CD4-positive, alpha-beta T cell treated with Interleukin-15 for 1 hour (primary cell): ENCODE measurements around the gene ZMYND11.

Source experiments
- DNase-seq: peaks from one replicate; pipeline ENCODE4 v3.0.0-alpha.2; 2020

ZMYND11 gene

GRCh38 chr10:135132-135600, at the start of gene ZMYND11:
Gene ZMYND11 (plus strand): TSS chr10:135455. CDS start chr10:180013, 44,558 bp downstream.
- DNase-seq, result peak; percentile 72

- DNase-seq, result no peak
Observed at GRCh38 chr10:86031-86430, 49.2 kb upstream of the ZMYND11 start.

GRCh38 chr10:87177-88080, 47.8 kb upstream of the ZMYND11 start:
- no peak for DNase-seq

- no peak for DNase-seq
Observed at GRCh38 chr10:88253-88652, 47.0 kb upstream of the ZMYND11 start.

GRCh38 chr10:89248-89647, 46.0 kb upstream of the ZMYND11 start:
- DNase-seq, result no peak

GRCh38 chr10:90161-90560, 45.1 kb upstream of the ZMYND11 start:
- DNase-seq, result no peak

GRCh38 chr10:91313-91712, 43.9 kb upstream of the ZMYND11 start:
- DNase-seq, result no peak

- DNase-seq, result no peak
Observed at GRCh38 chr10:92153-92552, 43.1 kb upstream of the ZMYND11 start.

- DNase-seq, result no peak
Observed at GRCh38 chr10:92846-93245, 42.4 kb upstream of the ZMYND11 start.

GRCh38 chr10:94613-95012, 40.6 kb upstream of the ZMYND11 start:
- DNase-seq, result no peak

GRCh38 chr10:95356-96115, 39.7 kb upstream of the ZMYND11 start:
- DNase-seq, result no peak

- DNase-seq, result no peak
Observed at GRCh38 chr10:96466-96865, 38.8 kb upstream of the ZMYND11 start.

- no peak for DNase-seq
Observed at GRCh38 chr10:104416-104815, 30.8 kb upstream of the ZMYND11 start.

- DNase-seq, result no peak
Observed at GRCh38 chr10:104862-105565, 30.2 kb upstream of the ZMYND11 start.

GRCh38 chr10:105806-106205, 29.4 kb upstream of the ZMYND11 start:
- no peak for DNase-seq

- no peak for DNase-seq
Observed at GRCh38 chr10:106740-107139, 28.5 kb upstream of the ZMYND11 start.

GRCh38 chr10:112246-112645, 23.0 kb upstream of the ZMYND11 start:
- DNase-seq, result no peak

GRCh38 chr10:124874-125273, 10.4 kb upstream of the ZMYND11 start:
- no peak for DNase-seq

- DNase-seq, result peak; percentile 50
Observed at GRCh38 chr10:127612-128432, 7.4 kb upstream of the ZMYND11 start.

GRCh38 chr10:129810-130209, 5.4 kb upstream of the ZMYND11 start:
- no peak for DNase-seq

GRCh38 chr10:132946-133898, 2.0 kb upstream of the ZMYND11 start:
- no peak for DNase-seq
